Liver (tissue), 9 donors: ENCODE results near the gene REEP3. TPM values are rescaled to one million over a fixed set of nuclear protein-coding genes. Genes with fewer than 3 reads are reported as not detected.

Source experiments
- DNase-seq: peaks from one replicate; pipeline ENCODE4 v3.0.0-alpha.2; 2017; ENCODE audit warnings: low spot score
- H3K27ac ChIP-seq, 2 donors: one replicate each; pipeline ENCODE4 v1.7.0; 2013; ENCODE audit warnings: inconsistent platforms in 2 of 2, low read length in 2 of 2, control low read depth in 1 of 2, low read depth in 1 of 2, mild to moderate bottlenecking in 1 of 2
- H3K27me3 ChIP-seq, 4 donors: one replicate each; pipeline versions ENCODE4 v1.6.1 to v1.7.0; 2013; ENCODE audit warnings: low read length in 3 of 4, inconsistent platforms in 1 of 4, mild to moderate bottlenecking in 1 of 4, moderate library complexity in 1 of 4; ENCODE audit not compliant: control insufficient read depth in 4 of 4, insufficient read depth in 4 of 4
- H3K36me3 ChIP-seq, 4 donors: one replicate each; pipeline versions ENCODE4 v1.6.1 to v1.7.0; 2013; ENCODE audit warnings: low read length in 3 of 4, mild to moderate bottlenecking in 3 of 4, low read depth in 1 of 4, moderate library complexity in 1 of 4; ENCODE audit not compliant: control insufficient read depth in 4 of 4, insufficient read depth in 3 of 4
- H3K4me1 ChIP-seq, 4 donors: one replicate each; pipeline versions ENCODE4 v1.6.1 to v1.7.0; 2013; ENCODE audit warnings: low read length in 3 of 4, mild to moderate bottlenecking in 3 of 4, moderate library complexity in 1 of 4; ENCODE audit not compliant: control insufficient read depth in 4 of 4, insufficient read depth in 4 of 4
- H3K4me3 ChIP-seq, 3 donors: one replicate each; pipeline versions ENCODE4 v1.6.1 to v1.7.0; 2013; ENCODE audit warnings: low read length in 3 of 3, control low read depth in 1 of 3, low read depth in 1 of 3, mild to moderate bottlenecking in 1 of 3
- H3K9ac ChIP-seq, 2 donors: one replicate each; pipeline ENCODE4 v1.7.0; 2013; ENCODE audit warnings: low read length in 2 of 2, mild to moderate bottlenecking in 2 of 2, moderate library complexity in 2 of 2, control low read depth in 1 of 2, low read depth in 1 of 2
- H3K9me3 ChIP-seq, 4 donors: one replicate each; pipeline versions ENCODE4 v1.6.1 to v1.7.0; 2013; ENCODE audit warnings: low read length in 3 of 4; ENCODE audit not compliant: control insufficient read depth in 4 of 4
- EGR1 ChIP-seq, 2 donors: IDR thresholded peaks; 2 replicates each; pipeline ENCODE4 v1.6.1; 2016 to 2018; ENCODE audit warnings: antibody characterized with exemption in 2 of 2, low read depth in 2 of 2
- FOXA2 ChIP-seq: IDR thresholded peaks from 2 replicates; pipeline ENCODE4 v1.6.1; 2016; ENCODE audit warnings: antibody characterized with exemption
- GABPA ChIP-seq, 2 donors: IDR thresholded peaks in 1 of 2; conservative IDR thresholded peaks in 1 of 2; 2 replicates each; pipeline ENCODE4 v1.6.1; 2016; ENCODE audit warnings: antibody characterized with exemption in 2 of 2, mild to moderate bottlenecking in 1 of 2, moderate library complexity in 1 of 2
- HNF4A ChIP-seq, 2 donors: conservative IDR thresholded peaks; 2 replicates each; pipeline ENCODE4 v1.6.1; 2016; ENCODE audit warnings: antibody characterized with exemption in 2 of 2, mild to moderate bottlenecking in 2 of 2
- HNF4G ChIP-seq: IDR thresholded peaks from 2 replicates; pipeline ENCODE4 v1.6.1; 2016; ENCODE audit warnings: antibody characterized with exemption
- JUND ChIP-seq, 2 donors: IDR thresholded peaks; 2 replicates each; pipeline ENCODE4 v1.6.1; 2016; ENCODE audit warnings: antibody characterized with exemption in 2 of 2
- NR2F2 ChIP-seq: IDR thresholded peaks from 2 replicates; pipeline ENCODE4 v1.6.1; 2016; ENCODE audit warnings: antibody characterized with exemption
- RXRA ChIP-seq, 2 donors: IDR thresholded peaks; 2 replicates each; pipeline ENCODE4 v1.6.1; 2017 to 2018; ENCODE audit warnings: antibody characterized with exemption in 2 of 2, mild to moderate bottlenecking in 1 of 2
- TAF1 ChIP-seq: conservative IDR thresholded peaks from 2 replicates; pipeline ENCODE4 v1.6.1; 2016; ENCODE audit warnings: antibody characterized with exemption, mild to moderate bottlenecking
- YY1 ChIP-seq: IDR thresholded peaks from 2 replicates; pipeline ENCODE4 v1.6.1; 2016; ENCODE audit warnings: antibody characterized with exemption, mild to moderate bottlenecking
- WGBS: extraction: QIAGEN DNeasy Blood & Tissue Kit; methylation state at CpG from one replicate; pipeline ENCODE4 v1.1.7; 2013; 5-methylcytosine and 5-hydroxymethylcytosine counted together
- polyA plus RNA-seq, 2 donors: library from polyadenylated mRNA; stranded (reverse) in 1 of 2; unstranded in 1 of 2; fragments of 200-250 nt in 1 of 2; fragments of >200 nt in 1 of 2; fragmentation: Nextera tagmentation in 1 of 2; extraction: Ambion mirVana in 1 of 2; gene quantifications; one replicate each; pipeline versions ENCODE4 v1.2.1 to v1.2.3, GENCODE V29; 2013 to 2015
- total RNA-seq, 2 donors: library from RNA; depleted of rRNA; stranded (reverse); fragments of >200 nt; gene quantifications; one replicate each; pipeline ENCODE4 v1.2.3, GENCODE V29; 2014
- TF ChIP-seq, protein P1 (sequence below): IDR thresholded peaks from 2 replicates; pipeline ENCODE4 v1.6.1; 2016; ENCODE audit warnings: antibody characterized with exemption, mild to moderate bottlenecking
- TF ChIP-seq, protein P2 (sequence below): fragments of 150-350 bp; IDR thresholded peaks from 2 replicates; pipeline ENCODE4 v1.5.1; 2017; ENCODE audit warnings: improper control_type of control experiment, low read depth, low read length; ENCODE audit not compliant: missing input control
- TF ChIP-seq, protein P3 (sequence below): IDR thresholded peaks from 2 replicates; pipeline ENCODE4 v1.6.1; 2016; ENCODE audit warnings: antibody characterized with exemption
- donor health status: healthy.
- donor health status: healthy.
- donor health status: healthy.
- donor health status: healthy.
- donor health status: healthy.

Gene REEP3
- total and polyA plus RNA-seq, 4 donors = 7.9 to 26.9 (median 18.2) TPM

DNA sequence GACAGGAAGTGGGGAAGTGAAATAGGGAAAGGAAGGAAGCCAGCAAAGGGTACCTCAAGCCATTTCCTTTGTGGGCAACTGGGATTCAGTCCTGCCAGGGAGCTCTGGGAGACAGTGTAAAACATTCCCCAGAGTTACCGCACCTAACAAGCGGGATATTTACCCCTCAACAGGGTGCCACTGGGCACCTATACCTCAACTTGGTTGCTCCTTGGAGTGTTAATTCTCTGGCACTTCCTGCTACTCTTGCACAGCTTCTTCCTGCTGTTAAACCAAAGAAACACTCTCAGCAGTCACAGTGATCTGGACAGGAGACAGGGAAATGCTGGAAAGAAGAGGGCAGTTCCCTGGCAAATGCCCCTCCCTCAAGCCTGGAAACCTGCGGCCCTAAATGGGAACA, 151.3 kb downstream of the REEP3 start (continued):
- TF ChIP-seq, protein P1, sequence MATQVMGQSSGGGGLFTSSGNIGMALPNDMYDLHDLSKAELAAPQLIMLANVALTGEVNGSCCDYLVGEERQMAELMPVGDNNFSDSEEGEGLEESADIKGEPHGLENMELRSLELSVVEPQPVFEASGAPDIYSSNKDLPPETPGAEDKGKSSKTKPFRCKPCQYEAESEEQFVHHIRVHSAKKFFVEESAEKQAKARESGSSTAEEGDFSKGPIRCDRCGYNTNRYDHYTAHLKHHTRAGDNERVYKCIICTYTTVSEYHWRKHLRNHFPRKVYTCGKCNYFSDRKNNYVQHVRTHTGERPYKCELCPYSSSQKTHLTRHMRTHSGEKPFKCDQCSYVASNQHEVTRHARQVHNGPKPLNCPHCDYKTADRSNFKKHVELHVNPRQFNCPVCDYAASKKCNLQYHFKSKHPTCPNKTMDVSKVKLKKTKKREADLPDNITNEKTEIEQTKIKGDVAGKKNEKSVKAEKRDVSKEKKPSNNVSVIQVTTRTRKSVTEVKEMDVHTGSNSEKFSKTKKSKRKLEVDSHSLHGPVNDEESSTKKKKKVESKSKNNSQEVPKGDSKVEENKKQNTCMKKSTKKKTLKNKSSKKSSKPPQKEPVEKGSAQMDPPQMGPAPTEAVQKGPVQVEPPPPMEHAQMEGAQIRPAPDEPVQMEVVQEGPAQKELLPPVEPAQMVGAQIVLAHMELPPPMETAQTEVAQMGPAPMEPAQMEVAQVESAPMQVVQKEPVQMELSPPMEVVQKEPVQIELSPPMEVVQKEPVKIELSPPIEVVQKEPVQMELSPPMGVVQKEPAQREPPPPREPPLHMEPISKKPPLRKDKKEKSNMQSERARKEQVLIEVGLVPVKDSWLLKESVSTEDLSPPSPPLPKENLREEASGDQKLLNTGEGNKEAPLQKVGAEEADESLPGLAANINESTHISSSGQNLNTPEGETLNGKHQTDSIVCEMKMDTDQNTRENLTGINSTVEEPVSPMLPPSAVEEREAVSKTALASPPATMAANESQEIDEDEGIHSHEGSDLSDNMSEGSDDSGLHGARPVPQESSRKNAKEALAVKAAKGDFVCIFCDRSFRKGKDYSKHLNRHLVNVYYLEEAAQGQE = no peak
- no peak for TF ChIP-seq TAF1

DNA sequence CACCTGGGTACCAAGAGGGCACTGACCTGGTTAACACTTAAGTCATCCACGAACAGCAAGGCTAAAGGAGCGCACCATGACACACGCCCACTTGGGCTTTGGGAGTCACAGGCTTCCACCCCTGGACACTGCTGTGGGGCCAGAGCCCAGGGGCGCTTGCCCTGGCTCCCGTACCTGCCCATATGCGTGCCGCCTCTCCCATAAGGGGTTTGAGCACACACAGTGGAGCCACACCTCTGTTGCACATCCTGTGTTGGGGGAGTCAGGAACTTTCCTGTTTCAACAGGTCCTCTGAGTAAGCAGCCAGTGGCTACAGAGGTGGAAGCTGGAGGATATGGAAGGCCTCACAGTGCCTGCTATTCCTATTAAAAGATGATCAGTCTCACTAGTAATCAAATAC, 152.0 kb downstream of the REEP3 start:
- TF ChIP-seq, protein P1 = no peak
- TF ChIP-seq GABPA (IDR thresholded peaks at IDR 0.05 in 1 of 2, conservative IDR thresholded peaks at IDR 0.05 in 1 of 2) (no peak), RXRA (IDR thresholded peaks at IDR 0.05) (no peak)
- DNase-seq = no peak
- H3K36me3 ChIP-seq = no peaks in the 10 kb centered on the region

DNA sequence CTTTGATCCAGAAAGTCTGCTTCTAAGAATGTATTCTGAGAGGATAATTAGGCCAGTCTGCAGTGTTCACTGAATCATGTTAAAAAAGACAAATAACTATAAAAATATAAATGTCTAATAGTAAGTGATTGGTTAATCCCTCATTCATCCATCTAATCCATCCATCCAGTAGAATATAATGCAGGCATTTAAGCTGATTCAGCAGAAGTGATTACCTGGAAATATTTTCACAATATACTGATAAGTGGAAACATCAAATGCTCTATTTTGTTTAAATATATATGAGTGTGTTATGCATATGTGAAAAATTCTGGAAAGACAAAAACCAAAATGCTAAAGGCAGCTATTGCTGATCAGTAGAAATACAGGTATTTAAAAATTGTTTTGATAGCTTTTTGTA, 152.6 kb downstream of the REEP3 start:
- Histone ChIP-seq H3K9me3 (no peaks in the 10 kb centered on the region), H3K36me3 (no peaks in the 10 kb centered on the region)
- TF ChIP-seq, protein P2, sequence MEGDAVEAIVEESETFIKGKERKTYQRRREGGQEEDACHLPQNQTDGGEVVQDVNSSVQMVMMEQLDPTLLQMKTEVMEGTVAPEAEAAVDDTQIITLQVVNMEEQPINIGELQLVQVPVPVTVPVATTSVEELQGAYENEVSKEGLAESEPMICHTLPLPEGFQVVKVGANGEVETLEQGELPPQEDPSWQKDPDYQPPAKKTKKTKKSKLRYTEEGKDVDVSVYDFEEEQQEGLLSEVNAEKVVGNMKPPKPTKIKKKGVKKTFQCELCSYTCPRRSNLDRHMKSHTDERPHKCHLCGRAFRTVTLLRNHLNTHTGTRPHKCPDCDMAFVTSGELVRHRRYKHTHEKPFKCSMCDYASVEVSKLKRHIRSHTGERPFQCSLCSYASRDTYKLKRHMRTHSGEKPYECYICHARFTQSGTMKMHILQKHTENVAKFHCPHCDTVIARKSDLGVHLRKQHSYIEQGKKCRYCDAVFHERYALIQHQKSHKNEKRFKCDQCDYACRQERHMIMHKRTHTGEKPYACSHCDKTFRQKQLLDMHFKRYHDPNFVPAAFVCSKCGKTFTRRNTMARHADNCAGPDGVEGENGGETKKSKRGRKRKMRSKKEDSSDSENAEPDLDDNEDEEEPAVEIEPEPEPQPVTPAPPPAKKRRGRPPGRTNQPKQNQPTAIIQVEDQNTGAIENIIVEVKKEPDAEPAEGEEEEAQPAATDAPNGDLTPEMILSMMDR = no peak
- TF ChIP-seq GABPA (IDR thresholded peaks at IDR 0.05 in 1 of 2, conservative IDR thresholded peaks at IDR 0.05 in 1 of 2) = no peak
- TF ChIP-seq YY1 = no peak
- no peak for TF ChIP-seq HNF4A (conservative IDR thresholded peaks at IDR 0.05)
- no peak for TF ChIP-seq JUND (IDR thresholded peaks at IDR 0.05)
- no peak for TF ChIP-seq FOXA2
- no peak for TF ChIP-seq HNF4G
- TF ChIP-seq EGR1 (IDR thresholded peaks at IDR 0.05; ENCODE audit: low read depth in 2 of 2) = no peak
- no peak for TF ChIP-seq NR2F2
- TF ChIP-seq RXRA (IDR thresholded peaks at IDR 0.05) = no peak
- TF ChIP-seq, protein P3, sequence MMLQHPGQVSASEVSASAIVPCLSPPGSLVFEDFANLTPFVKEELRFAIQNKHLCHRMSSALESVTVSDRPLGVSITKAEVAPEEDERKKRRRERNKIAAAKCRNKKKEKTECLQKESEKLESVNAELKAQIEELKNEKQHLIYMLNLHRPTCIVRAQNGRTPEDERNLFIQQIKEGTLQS = no peak
- no peak for TF ChIP-seq TAF1

More for the DNA sequence above, 152.0 kb downstream of the REEP3 start:
- Histone ChIP-seq H3K27ac (no peak overlapping the region), H3K27me3 (no peaks in the 10 kb centered on the region), H3K9me3 (no peaks in the 10 kb centered on the region), H3K4me3 (no peak overlapping the region), H3K4me1 (peaks cover 1 to 13% (median 5%) of the 10 kb centered on the region in 4 donors), H3K9ac (no peak overlapping the region)
- WGBS = 87% methylated on average over 7 of the region's 7 CpGs

More for the DNA sequence above, 152.6 kb downstream of the REEP3 start:
- no peak overlapping the region for H3K4me3 ChIP-seq
- no peak overlapping the region for H3K27ac ChIP-seq
- peaks cover 1 to 13% (median 5%) of the 10 kb centered on the region in 4 donors for H3K4me1 ChIP-seq
- no peak for DNase-seq
- no peaks in the 10 kb centered on the region for H3K27me3 ChIP-seq
- no peak overlapping the region for H3K9ac ChIP-seq
